Measurements from ENCODE around the gene C16orf78. TPM values are rescaled to one million over a fixed set of nuclear protein-coding genes. Genes with fewer than 3 reads are reported as not detected.
A peak's percentile ranks its signal among the peaks of the same experiment; 100 is the strongest.

The C16orf78 gene
- total and polyA plus RNA-seq, 2 of the 8 experiments (the other 6 are each of a cell fraction or from before 2014, with no cell fraction given): not detected

GRCh38 chr16:49378238-49378637, 4.6 kb downstream of the C16orf78 start:
- 89% methylated on average over 11 of the region's 11 CpGs; no CpG with 5 or more reads in 1 of the 2 experiments for WGBS, 2 experiments (ENCODE audit: extremely low coverage in 1 of 2, insufficient coverage in 1 of 2, insufficient read length in 1 of 2, insufficient replicate concordance in 2 of 2, low coverage in 1 of 2, low lambda C conversion rate in 2 of 2, missing lambda C conversion rate in 1 of 2)
- Histone ChIP-seq H4K91ac (replicated peaks; ENCODE audit: insufficient read length, low read length) (no peak overlapping the region), H2BK20ac (ENCODE audit: low read length) (no peak overlapping the region), H4K8ac (ENCODE audit: extremely low read depth, insufficient read depth, low read length) (no peak overlapping the region), H2BK15ac (ENCODE audit: low read length) (no peak overlapping the region), H3K79me1 (ENCODE audit: low read depth, low read length) (no peaks in the 10 kb centered on the region), H3K36me3 (ENCODE audit: control insufficient read depth in 2 of 4, insufficient read depth in 4 of 4, low read length in 3 of 4) (no peaks in the 10 kb centered on the region), H2AFZ (ENCODE audit: low read length) (no peak overlapping the region), H3K79me2 (ENCODE audit: control insufficient read depth in 1 of 2, insufficient read depth in 2 of 2, low read length in 2 of 2) (no peaks in the 10 kb centered on the region), H3K4me1 (replicated peaks in 1 of 4; ENCODE audit: control insufficient read depth in 3 of 4, insufficient read depth in 4 of 4, low read length in 3 of 4) (peaks cover 0 to 8% (median 3%) of the 10 kb centered on the region in 4 experiments; a peak in 4 of 7 replicates), H3K4me2 (ENCODE audit: insufficient read depth in 1 of 2, low read depth in 2 of 2, low read length in 2 of 2) (no peak overlapping the region), H2BK12ac (ENCODE audit: low read depth, low read length) (no peak overlapping the region), H3K14ac (ENCODE audit: insufficient read length) (no peak overlapping the region), H3K56ac (replicated peaks; ENCODE audit: insufficient read length, low read depth, low read length) (no peak overlapping the region), H3K9ac (replicated peaks in 1 of 4; ENCODE audit: extremely low read depth in 1 of 4, low read depth in 3 of 4, low read length in 3 of 4) (no peak overlapping the region), H2AK5ac (ENCODE audit: low read depth, low read length) (no peak overlapping the region), H2BK5ac (ENCODE audit: low read depth, low read length) (no peak overlapping the region), H3K18ac (ENCODE audit: extremely low read depth, low read length) (no peak overlapping the region), H3K4me3 (ENCODE audit: extremely low read depth in 1 of 4, insufficient read depth in 2 of 4, low read depth in 3 of 4, low read length in 4 of 4) (no peak overlapping the region), H4K5ac (ENCODE audit: insufficient read length, low read depth, low read length) (no peak overlapping the region), H2BK120ac (replicated peaks; ENCODE audit: low read depth, low read length) (no peak overlapping the region), H3K23ac (ENCODE audit: insufficient read length) (no peak overlapping the region), H3K27ac (ENCODE audit: low read depth, low read length) (no peak overlapping the region), H3K9me3 (ENCODE audit: insufficient read depth in 2 of 2, low read depth in 1 of 2, low read length in 1 of 2) (no peaks in the 10 kb centered on the region), H3K27me3 (replicated peaks in 1 of 4; ENCODE audit: control insufficient read depth in 3 of 4, extremely low read depth in 1 of 4, insufficient read depth in 3 of 4, low read length in 3 of 4) (no peaks in the 10 kb centered on the region; a peak in 2 of 7 replicates), H4K20me1 (replicated peaks in 1 of 2; ENCODE audit: control insufficient read depth in 1 of 2, insufficient read depth in 2 of 2, low read length in 2 of 2) (no peaks in the 10 kb centered on the region), H3K4ac (replicated peaks; ENCODE audit: insufficient read length, low read depth, low read length) (no peak overlapping the region), H3K23me2 (ENCODE audit: low read depth, low read length) (peaks cover 3% of the 10 kb centered on the region; the same call in 1 of the 2 replicates)
- peak in 1 of 2 experiments; percentile 23 for DNase-seq (ENCODE audit: low read depth in 1 of 2, low spot score in 2 of 2)
- ChIA-PET CTCF (ENCODE audit: partially characterized antibody) (interaction anchor here (0.7 to 1.3 kb wide), 2 partner anchors 25 to 29 kb away, joined by 3 to 4 read pairs; no protein-coding TSS in a partner anchor), POLR2A (ENCODE audit: partially characterized antibody) (no interaction called here)
- TF ChIP-seq CHD2 (IDR thresholded peaks at IDR 0.05; ENCODE audit: low read length): no peak
- TF ChIP-seq ATF3 (IDR thresholded peaks at IDR 0.05; ENCODE audit: insufficient read depth, low read depth, low read length): no peak
- TF ChIP-seq CTCF (IDR thresholded peaks at IDR 0.05; ENCODE audit: control extremely low read depth in 1 of 3, insufficient read depth in 1 of 3, low read depth in 1 of 3, low read length in 3 of 3): no peak
- no peak for TF ChIP-seq SP1 (IDR thresholded peaks at IDR 0.05; ENCODE audit: low read depth, low read length)
- TF ChIP-seq SAP30 (IDR thresholded peaks at IDR 0.05; ENCODE audit: insufficient read depth, insufficient replicate concordance, low read length): no peak
- no peak for TF ChIP-seq RFX5 (IDR thresholded peaks at IDR 0.05; ENCODE audit: borderline replicate concordance, low read depth, low read length)
- TF ChIP-seq EGR1 (IDR thresholded peaks at IDR 0.05; ENCODE audit: borderline replicate concordance, low read depth, low read length): no peak
- TF ChIP-seq, protein P1, sequence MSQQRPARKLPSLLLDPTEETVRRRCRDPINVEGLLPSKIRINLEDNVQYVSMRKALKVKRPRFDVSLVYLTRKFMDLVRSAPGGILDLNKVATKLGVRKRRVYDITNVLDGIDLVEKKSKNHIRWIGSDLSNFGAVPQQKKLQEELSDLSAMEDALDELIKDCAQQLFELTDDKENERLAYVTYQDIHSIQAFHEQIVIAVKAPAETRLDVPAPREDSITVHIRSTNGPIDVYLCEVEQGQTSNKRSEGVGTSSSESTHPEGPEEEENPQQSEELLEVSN (IDR thresholded peaks at IDR 0.05): no peak
- no peak for TF ChIP-seq BRCA1 (IDR thresholded peaks at IDR 0.05; ENCODE audit: low read depth, low read length)
- no peak for FAIRE-seq
